HG02610 (cell line): ENCODE results near the gene FBXO34.

ENCODE experiments used
- ATAC-seq: cut with Tn5 transposase; IDR thresholded peaks from one replicate; pipeline ENCODE4 v1.9.1; 2021; ENCODE audit warnings: mild to moderate bottlenecking, moderate library complexity; ENCODE audit not compliant: unreplicated experiment

FBXO34 gene

GRCh38 chr14:55270832-55271571 is at the start of gene FBXO34:
Gene FBXO34 (plus strand): TSS chr14:55271421. CDS start chr14:55350391, 78,970 bp downstream.
- ATAC-seq: peak; percentile 88

- no peak for ATAC-seq
These were observed 49.3 kb upstream of the FBXO34 start for GRCh38 chr14:55221968-55222367.

GRCh38 chr14:55223364-55223763 is 47.9 kb upstream of the FBXO34 start:
- ATAC-seq: no peak

GRCh38 chr14:55228261-55228660 is 43.0 kb upstream of the FBXO34 start:
- no peak for ATAC-seq

- no peak for ATAC-seq
These were observed 37.6 kb upstream of the FBXO34 start for GRCh38 chr14:55233591-55233990.

GRCh38 chr14:55238019-55238680 is 33.1 kb upstream of the FBXO34 start:
- ATAC-seq: no peak

- ATAC-seq: no peak
These were observed 31.9 kb upstream of the FBXO34 start for GRCh38 chr14:55239320-55239719.

GRCh38 chr14:55240526-55241178 is 30.6 kb upstream of the FBXO34 start:
- no peak for ATAC-seq

GRCh38 chr14:55241673-55242072 is 29.5 kb upstream of the FBXO34 start:
- ATAC-seq: no peak

GRCh38 chr14:55243386-55243785 is 27.8 kb upstream of the FBXO34 start:
- no peak for ATAC-seq

GRCh38 chr14:55243813-55244212 is 27.4 kb upstream of the FBXO34 start:
- no peak for ATAC-seq

- ATAC-seq: no peak
These were observed 25.5 kb upstream of the FBXO34 start for GRCh38 chr14:55245657-55246268.

- no peak for ATAC-seq
These were observed 22.8 kb upstream of the FBXO34 start for GRCh38 chr14:55248411-55248810.

GRCh38 chr14:55249423-55249822 is 21.8 kb upstream of the FBXO34 start:
- ATAC-seq: no peak

GRCh38 chr14:55253276-55253675 is 17.9 kb upstream of the FBXO34 start:
- no peak for ATAC-seq

GRCh38 chr14:55254581-55254980 is 16.6 kb upstream of the FBXO34 start:
- ATAC-seq: no peak

- no peak for ATAC-seq
These were observed 15.2 kb upstream of the FBXO34 start for GRCh38 chr14:55255979-55256378.

GRCh38 chr14:55256586-55256985 is 14.6 kb upstream of the FBXO34 start:
- no peak for ATAC-seq

GRCh38 chr14:55265197-55265596 is 6.0 kb upstream of the FBXO34 start:
- no peak for ATAC-seq

- no peak for ATAC-seq
These were observed 3.4 kb upstream of the FBXO34 start for GRCh38 chr14:55267820-55268219.

- ATAC-seq: peak; percentile 42
These were observed 514 bp downstream of the FBXO34 start for GRCh38 chr14:55271572-55272298.
